ENCODE measurements around the gene MACROH2A1. TPM values are rescaled to one million over a fixed set of nuclear protein-coding genes. Genes with fewer than 3 reads are reported as not detected.
A peak's percentile ranks its signal among the peaks of the same experiment; 100 is the strongest.

MACROH2A1 gene
- total RNA-seq, 1 donor from 2014 or later, result 215 TPM

GRCh38 chr5:135426102-135427082, 27.4 kb upstream of the MACROH2A1 start:
- Mint-ChIP-seq H3K4me3 (ENCODE audit: unreplicated experiment) (no peak overlapping the region), H3K27ac (ENCODE audit: unreplicated experiment) (no peak overlapping the region), H3K27me3 (ENCODE audit: unreplicated experiment) (peaks cover 1% of the 10 kb centered on the region), H3K4me1 (ENCODE audit: low read depth, unreplicated experiment) (no peaks in the 10 kb centered on the region), H3K9me3 (ENCODE audit: unreplicated experiment) (peaks cover 3% of the 10 kb centered on the region), H3K36me3 (ENCODE audit: unreplicated experiment) (peaks cover 8% of the 10 kb centered on the region)
- TF ChIP-seq, protein P1, sequence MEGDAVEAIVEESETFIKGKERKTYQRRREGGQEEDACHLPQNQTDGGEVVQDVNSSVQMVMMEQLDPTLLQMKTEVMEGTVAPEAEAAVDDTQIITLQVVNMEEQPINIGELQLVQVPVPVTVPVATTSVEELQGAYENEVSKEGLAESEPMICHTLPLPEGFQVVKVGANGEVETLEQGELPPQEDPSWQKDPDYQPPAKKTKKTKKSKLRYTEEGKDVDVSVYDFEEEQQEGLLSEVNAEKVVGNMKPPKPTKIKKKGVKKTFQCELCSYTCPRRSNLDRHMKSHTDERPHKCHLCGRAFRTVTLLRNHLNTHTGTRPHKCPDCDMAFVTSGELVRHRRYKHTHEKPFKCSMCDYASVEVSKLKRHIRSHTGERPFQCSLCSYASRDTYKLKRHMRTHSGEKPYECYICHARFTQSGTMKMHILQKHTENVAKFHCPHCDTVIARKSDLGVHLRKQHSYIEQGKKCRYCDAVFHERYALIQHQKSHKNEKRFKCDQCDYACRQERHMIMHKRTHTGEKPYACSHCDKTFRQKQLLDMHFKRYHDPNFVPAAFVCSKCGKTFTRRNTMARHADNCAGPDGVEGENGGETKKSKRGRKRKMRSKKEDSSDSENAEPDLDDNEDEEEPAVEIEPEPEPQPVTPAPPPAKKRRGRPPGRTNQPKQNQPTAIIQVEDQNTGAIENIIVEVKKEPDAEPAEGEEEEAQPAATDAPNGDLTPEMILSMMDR (IDR thresholded peaks at IDR 0.05; ENCODE audit: partially characterized antibody, unreplicated experiment), result peak; percentile 66
- no peak for DNase-seq

- DNase-seq, result no peak
- Mint-ChIP-seq H3K36me3 (ENCODE audit: unreplicated experiment) (peaks cover 8% of the 10 kb centered on the region), H3K27me3 (ENCODE audit: unreplicated experiment) (peaks cover 1% of the 10 kb centered on the region), H3K27ac (ENCODE audit: unreplicated experiment) (no peak overlapping the region), H3K4me3 (ENCODE audit: unreplicated experiment) (no peak overlapping the region), H3K9me3 (ENCODE audit: unreplicated experiment) (peaks cover 3% of the 10 kb centered on the region), H3K4me1 (ENCODE audit: low read depth, unreplicated experiment) (no peaks in the 10 kb centered on the region)
- TF ChIP-seq, protein P1 (IDR thresholded peaks at IDR 0.05; ENCODE audit: partially characterized antibody, unreplicated experiment), result no peak
These were observed 26.6 kb upstream of the MACROH2A1 start for GRCh38 chr5:135425641-135426040.

DNA sequence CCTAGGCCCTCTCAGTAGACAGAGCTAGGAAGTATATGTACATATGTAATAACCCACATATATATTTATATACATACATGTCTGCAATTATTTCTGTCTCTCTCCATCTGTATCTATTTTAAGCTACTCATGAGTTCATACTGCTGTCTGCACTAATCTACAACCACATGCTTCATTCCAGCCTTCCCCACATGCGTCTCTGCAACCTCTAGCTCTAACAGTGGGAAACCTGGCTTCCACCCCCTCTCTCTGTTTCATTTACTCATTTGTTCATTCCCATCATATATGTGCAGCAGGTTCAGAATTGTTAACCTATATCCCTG, 24.8 kb upstream of the MACROH2A1 start:
- Mint-ChIP-seq H3K4me3 (ENCODE audit: unreplicated experiment) (no peak overlapping the region), H3K4me1 (ENCODE audit: low read depth, unreplicated experiment) (no peaks in the 10 kb centered on the region), H3K27me3 (ENCODE audit: unreplicated experiment) (no peaks in the 10 kb centered on the region), H3K36me3 (ENCODE audit: unreplicated experiment) (peaks cover 3% of the 10 kb centered on the region), H3K9me3 (ENCODE audit: unreplicated experiment) (peaks cover 5% of the 10 kb centered on the region), H3K27ac (ENCODE audit: unreplicated experiment) (no peak overlapping the region)
- TF ChIP-seq, protein P1 (IDR thresholded peaks at IDR 0.05; ENCODE audit: partially characterized antibody, unreplicated experiment), result no peak
- no peak for DNase-seq

DNA sequence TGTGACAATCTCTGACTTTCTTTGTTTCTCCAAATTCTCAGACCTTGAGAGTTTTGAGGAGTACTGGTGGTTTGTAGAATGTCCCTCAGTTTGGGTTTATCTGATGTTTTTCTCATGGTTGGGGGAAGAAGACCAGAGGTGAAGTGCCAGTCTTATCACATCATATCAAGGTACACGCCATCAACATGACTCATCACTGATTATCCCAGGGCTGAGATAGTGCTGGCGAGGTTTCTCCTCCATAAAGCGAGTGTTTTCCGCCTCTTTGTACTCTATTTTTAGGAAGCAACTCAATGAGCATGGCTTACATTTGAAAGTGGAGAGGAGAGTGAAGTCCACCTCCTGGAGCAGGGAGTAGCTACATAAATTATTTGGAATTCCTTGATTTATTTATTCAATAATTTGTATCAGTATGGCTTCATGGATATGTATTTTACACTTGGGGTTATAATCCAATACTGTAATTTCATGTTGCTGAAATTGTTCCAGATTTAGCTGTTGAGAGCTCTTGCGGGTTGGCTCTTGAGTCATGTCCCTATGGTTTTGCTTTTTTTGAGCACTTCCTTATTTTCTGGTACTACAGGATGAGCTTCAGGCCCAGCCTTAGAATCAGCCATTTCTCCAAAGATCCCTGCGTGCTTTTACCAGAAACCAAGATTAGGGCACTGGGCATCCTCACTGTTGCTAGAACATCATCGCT, 24.3 kb upstream of the MACROH2A1 start:
- Mint-ChIP-seq H3K36me3 (ENCODE audit: unreplicated experiment) (no peaks in the 10 kb centered on the region), H3K9me3 (ENCODE audit: unreplicated experiment) (peaks cover 2% of the 10 kb centered on the region), H3K4me1 (ENCODE audit: low read depth, unreplicated experiment) (no peaks in the 10 kb centered on the region), H3K27ac (ENCODE audit: unreplicated experiment) (no peak overlapping the region), H3K27me3 (ENCODE audit: unreplicated experiment) (no peaks in the 10 kb centered on the region), H3K4me3 (ENCODE audit: unreplicated experiment) (no peak overlapping the region)
- TF ChIP-seq, protein P1 (IDR thresholded peaks at IDR 0.05; ENCODE audit: partially characterized antibody, unreplicated experiment), result no peak
- DNase-seq, result no peak

DNA sequence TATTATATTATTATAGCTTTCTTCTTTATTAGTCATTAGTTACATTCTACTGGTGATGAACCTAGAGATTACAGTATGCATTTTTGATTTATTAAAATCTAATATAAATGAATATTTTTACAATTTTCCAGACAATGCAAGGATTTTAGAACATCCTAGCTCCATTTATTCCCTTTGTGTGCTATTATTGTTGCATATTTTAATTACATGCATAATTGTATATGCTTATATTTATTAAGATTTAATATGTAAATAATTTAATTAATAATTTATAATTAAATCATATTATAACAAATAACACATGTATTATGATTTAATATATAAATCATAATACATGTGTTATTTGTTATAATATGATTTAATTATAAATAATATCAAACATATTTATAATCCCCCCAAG, 23.4 kb upstream of the MACROH2A1 start:
- Mint-ChIP-seq H3K4me3 (ENCODE audit: unreplicated experiment) (no peak overlapping the region), H3K27me3 (ENCODE audit: unreplicated experiment) (no peaks in the 10 kb centered on the region), H3K27ac (ENCODE audit: unreplicated experiment) (no peak overlapping the region), H3K9me3 (ENCODE audit: unreplicated experiment) (peaks cover 2% of the 10 kb centered on the region), H3K36me3 (ENCODE audit: unreplicated experiment) (no peaks in the 10 kb centered on the region), H3K4me1 (ENCODE audit: low read depth, unreplicated experiment) (no peaks in the 10 kb centered on the region)
- TF ChIP-seq, protein P1 (IDR thresholded peaks at IDR 0.05; ENCODE audit: partially characterized antibody, unreplicated experiment), result no peak
- no peak for DNase-seq

All from glutamatergic neuron (in vitro differentiated cells).